KOPT-K1 (cell line): ENCODE results near the gene APOBEC3C.
"Not testable (repeated sequence)": the region's sequence is repeated elsewhere in the genome, so short reads cannot be mapped to it uniquely, and the experiment has no call there.

Experiments used
- H3K27ac ChIP-seq: fragments of 200-600 bp; sonication (generic); 2 replicates; pipeline ENCODE4 v1.5.1; 2016; ENCODE audit warnings: antibody characterized with exemption, mild to moderate bottlenecking, low read depth, low read length; ENCODE audit not compliant: poor library complexity, severe bottlenecking
- H3K36me3 ChIP-seq: fragments of 200-600 bp; sonication (generic); 2 replicates; pipeline ENCODE4 v1.5.1; 2017; ENCODE audit warnings: antibody characterized with exemption, mild to moderate bottlenecking, low read length, moderate library complexity; ENCODE audit not compliant: insufficient read depth
- H3K9me3 ChIP-seq: fragments of 200-600 bp; sonication (generic); 2 replicates; pipeline ENCODE4 v1.5.1; 2017; ENCODE audit warnings: antibody characterized with exemption, low read length, mild to moderate bottlenecking; ENCODE audit not compliant: insufficient read depth, poor library complexity, severe bottlenecking

APOBEC3C gene

GRCh38 chr22:38974826-38975175 lies 39.3 kb upstream of the APOBEC3C start:
- Histone ChIP-seq H3K36me3 (no peaks in the 10 kb centered on the region), H3K27ac (no peak overlapping the region), H3K9me3 (no peaks in the 10 kb centered on the region)

DNA sequence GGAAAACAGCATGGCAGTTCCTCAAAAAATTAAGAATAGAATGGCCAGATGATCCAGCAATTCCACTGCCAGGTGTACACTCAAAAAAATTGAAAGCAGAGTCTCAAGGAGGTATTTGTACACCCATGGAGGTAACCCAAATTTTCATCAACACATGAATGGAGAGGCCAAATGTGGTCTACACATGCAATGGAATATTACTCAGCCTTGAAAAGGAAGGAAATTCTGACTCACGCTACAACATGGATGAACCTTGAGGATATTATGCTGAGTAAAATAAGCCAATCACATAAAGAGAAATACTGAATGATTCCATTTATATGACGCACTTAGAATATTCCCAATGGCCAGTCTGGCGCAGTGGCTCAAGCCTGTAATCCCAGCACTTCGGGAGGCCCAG lies 36.8 kb upstream of the APOBEC3C start:
- not testable (repeated sequence) for H3K36me3 ChIP-seq, H3K9me3 ChIP-seq, H3K27ac ChIP-seq

DNA sequence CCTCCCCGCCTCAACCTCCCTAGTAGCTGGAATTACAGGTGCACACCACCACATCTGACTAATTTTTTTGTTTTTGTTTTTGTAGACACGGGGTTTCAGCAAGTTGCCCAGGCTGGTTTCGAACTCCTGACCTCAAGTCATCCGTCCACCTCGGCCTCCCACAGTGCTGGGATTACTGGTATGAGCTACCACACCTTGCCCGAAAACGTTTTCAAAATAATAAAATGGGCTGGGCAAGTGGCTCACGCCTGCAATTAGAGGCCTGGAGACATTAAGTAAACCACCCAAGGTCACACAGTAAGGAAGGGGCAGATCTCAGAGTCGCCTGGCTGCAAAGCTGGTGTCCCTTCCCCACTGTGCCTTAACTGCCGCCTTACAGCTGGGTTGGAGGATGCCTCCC lies 33.5 kb upstream of the APOBEC3C start:
- not testable (repeated sequence) for H3K9me3 ChIP-seq, H3K36me3 ChIP-seq, H3K27ac ChIP-seq

GRCh38 chr22:38981005-38981991 lies 32.8 kb upstream of the APOBEC3C start:
- peaks cover 3% of the 10 kb centered on the region for H3K9me3 ChIP-seq
- H3K27ac ChIP-seq, result no peak overlapping the region
- no peaks in the 10 kb centered on the region for H3K36me3 ChIP-seq

DNA sequence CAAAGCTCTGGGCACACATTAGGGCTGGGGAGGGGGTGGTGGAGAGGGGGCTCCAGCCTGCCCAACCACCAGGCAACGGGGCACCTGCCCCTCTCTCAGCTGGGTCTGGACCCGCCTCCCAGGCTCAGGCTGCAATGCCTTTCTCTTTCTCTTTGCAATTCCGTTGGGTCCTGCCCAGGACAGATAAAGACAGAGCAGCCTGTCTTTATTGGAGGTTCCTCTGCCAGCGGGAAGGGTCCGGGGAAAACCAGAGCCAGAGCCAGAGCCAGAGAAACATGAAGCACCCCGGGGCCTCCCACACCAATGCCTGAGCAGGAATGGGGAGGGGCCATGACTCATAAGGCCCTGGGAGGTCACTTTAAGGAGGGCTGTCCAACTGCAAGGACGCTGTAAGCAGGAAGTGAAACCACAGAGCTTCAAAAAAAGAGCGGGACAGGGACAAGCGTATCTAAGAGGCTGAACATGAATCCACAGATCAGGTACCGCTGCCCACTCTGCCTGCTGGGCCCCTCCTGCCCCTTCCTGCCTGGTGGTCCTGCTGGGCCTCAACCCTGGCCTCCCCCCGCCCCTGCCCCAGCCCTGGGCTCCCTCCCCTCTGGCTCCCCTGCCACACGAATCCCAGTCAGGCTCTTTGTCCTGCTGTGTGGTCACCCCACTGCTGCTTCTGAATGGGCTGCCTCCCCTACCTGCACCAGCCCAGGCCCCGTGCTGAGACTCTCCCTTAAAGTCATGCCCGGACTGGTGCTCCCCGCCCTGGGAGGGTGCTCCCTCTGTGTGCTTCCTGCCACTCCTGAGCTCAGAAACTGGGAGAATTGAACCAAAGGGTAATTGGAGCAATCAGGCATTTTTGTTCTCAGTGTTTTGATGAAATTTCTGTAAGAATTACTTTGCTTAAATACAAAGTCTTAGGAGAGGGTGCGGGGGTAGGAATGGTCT lies 31.8 kb upstream of the APOBEC3C start, which contains the start of gene APOBEC3B:
Gene APOBEC3B (plus strand): TSS at position 356 of the 936 bp plus-strand sequence. CDS start 107 bp downstream, at position 463.
- H3K9me3 ChIP-seq, result peaks cover 3% of the 10 kb centered on the region
- no peaks in the 10 kb centered on the region for H3K36me3 ChIP-seq
- H3K27ac ChIP-seq, result no peak within 1 kb of the TSS

DNA sequence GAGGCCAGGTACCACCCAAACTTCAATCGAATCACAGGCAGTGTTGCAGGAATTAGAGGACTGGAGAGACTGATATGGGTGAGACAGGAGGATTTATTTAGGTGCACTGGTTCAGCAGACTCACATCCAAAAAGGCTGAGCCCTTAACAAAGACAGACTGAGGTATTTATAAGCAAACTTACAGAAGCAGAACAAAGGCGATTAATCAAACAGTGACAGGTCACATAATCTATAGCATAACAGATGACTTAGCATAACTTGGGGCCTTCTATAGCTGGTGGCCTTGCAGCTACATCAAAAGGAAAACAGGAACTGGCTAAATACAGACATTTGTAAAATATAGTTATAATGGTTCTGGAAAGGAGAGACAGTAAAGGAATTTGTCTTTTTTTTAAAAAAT lies 29.8 kb upstream of the APOBEC3C start:
- no peak overlapping the region for H3K27ac ChIP-seq
- H3K36me3 ChIP-seq, result no peaks in the 10 kb centered on the region
- H3K9me3 ChIP-seq, result peaks cover 3% of the 10 kb centered on the region

GRCh38 chr22:38984784-38985757 lies 29.0 kb upstream of the APOBEC3C start:
- not testable (repeated sequence) for H3K9me3 ChIP-seq, H3K27ac ChIP-seq, H3K36me3 ChIP-seq

DNA sequence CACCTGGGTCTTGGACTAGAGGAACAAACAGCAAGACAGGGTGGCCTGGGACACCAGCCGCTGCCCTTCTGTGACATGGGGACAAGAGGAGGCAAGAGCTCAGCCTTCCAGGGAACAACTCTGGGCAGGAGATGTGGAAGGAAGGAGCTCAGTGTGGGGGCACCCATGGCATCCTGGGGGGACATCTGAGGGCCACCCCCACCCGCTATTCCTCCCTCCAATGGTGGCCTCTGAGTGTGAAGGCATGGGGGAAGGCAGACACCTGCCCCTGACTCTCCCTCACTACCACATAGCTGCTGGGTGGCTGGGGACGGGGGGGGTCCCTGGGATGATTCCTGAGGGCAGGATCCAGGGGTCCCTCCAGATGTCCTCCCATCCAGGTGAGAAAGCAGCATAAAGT lies 27.4 kb upstream of the APOBEC3C start:
- H3K36me3 ChIP-seq, result no peaks in the 10 kb centered on the region
- H3K9me3 ChIP-seq, result peaks cover 3% of the 10 kb centered on the region
- no peak overlapping the region for H3K27ac ChIP-seq

GRCh38 chr22:38987171-38987895 lies 26.7 kb upstream of the APOBEC3C start:
- Histone ChIP-seq H3K27ac (no peak overlapping the region), H3K9me3 (peaks cover 3% of the 10 kb centered on the region), H3K36me3 (no peaks in the 10 kb centered on the region)

GRCh38 chr22:38989466-38989865 lies 24.6 kb upstream of the APOBEC3C start:
- no peaks in the 10 kb centered on the region for H3K36me3 ChIP-seq
- no peak overlapping the region for H3K27ac ChIP-seq
- no peaks in the 10 kb centered on the region for H3K9me3 ChIP-seq

DNA sequence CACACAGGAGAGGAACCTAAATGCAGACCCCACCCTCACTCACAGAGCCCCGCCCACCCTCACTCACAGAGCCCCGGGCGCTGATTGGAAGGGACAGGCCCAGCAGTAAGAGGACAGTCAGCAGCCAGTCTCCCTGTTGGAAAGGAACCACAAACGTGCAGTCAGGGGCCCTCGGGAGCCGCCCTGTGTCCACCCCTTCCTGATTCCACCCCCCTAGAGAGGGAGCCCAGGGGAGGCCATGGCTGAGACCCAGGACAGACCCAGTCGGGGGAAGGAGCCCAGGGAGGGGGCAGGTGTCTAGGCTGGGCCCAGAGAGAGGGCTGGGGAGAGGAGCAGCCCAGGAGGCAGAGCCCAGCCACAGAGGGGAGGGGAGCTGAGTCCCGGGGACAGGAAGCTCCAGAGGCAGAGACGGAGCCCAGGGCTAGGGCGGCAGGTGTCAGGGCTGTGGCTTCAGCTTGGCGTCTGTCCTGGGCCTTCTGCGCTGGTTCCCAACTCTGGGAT lies 21.1 kb upstream of the APOBEC3C start:
- not testable (repeated sequence) for H3K27ac ChIP-seq

GRCh38 chr22:38996105-38996504 lies 18.0 kb upstream of the APOBEC3C start:
- H3K9me3 ChIP-seq, result peaks cover 26% of the 10 kb centered on the region
- no peaks in the 10 kb centered on the region for H3K36me3 ChIP-seq

More for the DNA sequence above, 21.1 kb upstream of the APOBEC3C start:
- H3K36me3 ChIP-seq, H3K9me3 ChIP-seq: not testable (repeated sequence)

DNA sequence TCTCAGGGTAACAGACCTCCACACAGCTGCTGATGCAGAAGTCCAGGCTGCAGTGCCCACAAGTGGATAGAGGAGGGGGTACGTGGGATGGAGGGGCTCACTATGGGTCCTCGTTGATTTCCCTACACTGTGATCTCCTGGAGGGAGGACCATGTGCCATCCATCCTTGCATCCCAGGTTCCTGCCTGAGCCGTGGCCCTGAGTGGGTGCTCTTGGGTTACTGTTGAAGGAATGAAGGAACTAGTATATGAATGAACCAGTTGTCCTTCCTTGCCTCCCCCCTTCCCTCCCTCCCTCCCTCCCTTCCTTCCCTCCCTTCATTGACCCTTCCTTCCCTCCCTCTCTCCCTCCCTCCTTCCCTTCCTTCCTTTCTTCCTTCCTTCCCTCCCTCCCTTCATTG lies 16.5 kb upstream of the APOBEC3C start:
- Histone ChIP-seq H3K36me3 (no peaks in the 10 kb centered on the region), H3K9me3 (peaks cover 26% of the 10 kb centered on the region), H3K27ac (no peak overlapping the region)

More at GRCh38 chr22:38996105-38996504, 18.0 kb upstream of the APOBEC3C start:
- no peak overlapping the region for H3K27ac ChIP-seq
